NCI-H146 (cell line): Measurements from ENCODE around the gene DRC7.

Experiments
- DNase-seq: peaks from one replicate; lab custom pipeline; 2025; lab: John Stamatoyannopoulos, UW

The DRC7 gene

DNA sequence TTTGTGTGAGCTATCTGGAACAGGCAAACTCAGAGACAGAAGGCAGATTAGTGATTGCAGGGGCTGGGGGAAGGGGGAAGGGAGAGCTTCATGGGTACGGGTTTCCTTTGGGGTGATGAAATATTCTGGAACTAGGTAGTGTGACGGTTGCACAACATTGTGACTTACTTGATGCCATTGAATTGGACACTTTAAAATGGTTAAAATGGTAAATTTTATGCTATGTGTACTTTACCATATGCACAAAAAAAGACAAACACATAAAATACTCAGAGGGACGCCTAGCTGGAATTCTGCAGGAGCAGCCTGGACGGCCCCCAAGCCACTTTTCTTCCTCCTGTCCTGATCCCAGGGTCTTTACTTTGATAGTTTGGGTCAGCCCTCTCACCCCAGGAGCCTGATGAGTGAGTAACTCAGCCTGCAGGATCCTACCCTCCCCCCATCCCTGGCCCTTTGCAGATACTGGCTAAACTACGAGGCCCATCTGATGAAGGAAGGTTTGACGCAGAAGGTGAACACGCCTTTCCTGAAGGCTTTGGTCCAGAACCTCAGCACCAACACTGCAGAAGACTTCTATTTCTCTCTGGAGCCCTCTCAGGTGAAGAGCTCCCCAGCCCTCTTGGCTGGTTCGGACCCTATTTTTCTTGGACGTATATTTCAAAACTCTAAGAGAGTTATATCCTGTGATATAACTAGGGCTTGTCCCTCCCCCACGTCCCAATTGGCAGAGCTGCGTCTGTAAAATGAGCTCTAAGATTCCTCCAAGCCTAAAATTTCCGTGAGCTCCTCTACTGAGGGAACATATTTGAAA lies 18.7 kb upstream of the DRC7 start:
- DNase-seq, result no peak

GRCh38 chr16:57676553-57677085 lies 18.0 kb upstream of the DRC7 start:
- DNase-seq, result no peak

DNA sequence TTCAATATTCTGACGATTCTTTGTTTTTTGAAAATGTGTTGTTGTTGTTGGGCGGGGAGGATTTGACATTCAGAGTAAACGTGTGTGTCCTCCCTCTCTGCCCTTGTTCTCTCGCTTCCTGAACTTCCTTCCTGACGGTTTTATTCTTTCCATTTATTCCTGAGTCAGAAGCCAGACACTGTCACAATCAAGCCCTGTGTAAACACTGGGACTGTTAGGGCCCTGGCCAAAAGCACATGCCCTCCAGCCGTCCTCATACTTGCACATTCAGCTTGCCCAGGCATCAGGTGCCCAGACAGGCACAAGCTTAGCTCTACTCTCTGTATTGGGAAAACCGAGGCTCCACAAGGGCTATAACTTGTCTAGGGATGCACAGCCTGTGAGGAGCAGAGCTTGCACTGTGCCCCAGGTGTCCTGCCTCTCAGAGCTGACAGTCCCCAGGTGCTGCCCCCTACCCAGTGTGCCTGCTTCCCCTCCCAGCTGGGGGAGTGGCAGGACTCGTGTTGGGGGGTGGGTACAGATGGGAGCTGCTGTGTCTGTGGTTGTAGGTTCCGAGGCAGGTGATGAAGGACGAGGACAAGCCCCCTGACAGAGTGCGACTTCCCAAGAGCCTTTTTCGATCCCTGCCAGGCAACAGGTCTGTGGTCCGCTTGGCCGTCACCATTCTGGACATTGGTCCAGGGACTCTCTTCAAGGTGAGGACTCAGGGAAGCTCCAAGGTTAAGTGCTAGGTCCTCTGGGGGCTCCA lies 16.8 kb upstream of the DRC7 start:
- no peak for DNase-seq

DNA sequence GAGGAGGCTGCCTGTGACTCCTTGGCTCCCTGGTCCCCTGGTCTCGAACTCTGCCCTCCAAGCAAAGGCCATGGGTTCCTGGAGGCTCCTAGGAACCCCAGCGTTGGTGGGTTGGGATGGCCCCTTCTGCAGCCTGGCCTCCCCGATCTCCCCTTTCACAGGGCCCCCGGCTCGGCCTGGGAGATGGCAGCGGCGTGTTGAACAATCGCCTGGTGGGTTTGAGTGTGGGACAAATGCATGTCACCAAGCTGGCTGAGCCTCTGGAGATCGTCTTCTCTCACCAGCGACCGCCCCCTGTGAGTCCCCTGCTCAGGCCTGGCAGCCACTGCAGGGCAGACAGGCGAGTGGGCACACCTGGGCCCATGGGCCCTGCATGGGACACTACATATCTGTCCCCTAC lies 15.6 kb upstream of the DRC7 start:
- DNase-seq, result no peak

DNA sequence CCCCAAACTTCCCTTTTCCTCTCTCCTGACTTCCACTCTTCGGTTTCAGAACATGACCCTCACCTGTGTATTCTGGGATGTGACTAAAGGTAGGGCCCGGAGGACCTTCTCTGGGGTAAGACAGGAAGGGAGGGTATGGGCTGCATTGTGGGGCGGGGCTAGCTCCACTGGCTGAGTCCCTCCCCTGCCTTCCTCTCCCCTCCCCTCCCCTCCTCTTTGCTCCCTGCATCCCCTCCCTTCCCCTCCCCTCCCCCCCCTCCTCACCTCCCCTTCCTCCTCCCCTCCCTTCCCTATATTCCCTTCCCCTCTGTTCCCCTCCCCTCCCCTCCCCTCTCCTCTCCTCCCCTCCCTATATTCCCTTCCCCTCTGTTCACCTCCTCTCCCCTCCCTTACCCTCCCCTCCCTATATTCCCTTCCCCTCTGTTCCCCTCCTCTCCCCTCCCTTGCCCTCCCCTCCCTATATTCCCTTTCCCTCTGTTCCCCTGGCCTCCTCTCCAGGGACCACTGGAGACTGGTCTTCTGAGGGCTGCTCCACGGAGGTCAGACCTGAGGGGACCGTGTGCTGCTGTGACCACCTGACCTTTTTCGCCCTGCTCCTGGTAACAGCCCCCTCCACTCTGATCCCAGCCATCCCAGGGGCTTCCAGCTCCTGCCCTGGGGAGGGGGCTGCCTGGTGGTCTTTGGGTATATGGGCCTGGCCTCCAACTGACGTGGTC lies 14.7 kb upstream of the DRC7 start:
- no peak for DNase-seq

DNA sequence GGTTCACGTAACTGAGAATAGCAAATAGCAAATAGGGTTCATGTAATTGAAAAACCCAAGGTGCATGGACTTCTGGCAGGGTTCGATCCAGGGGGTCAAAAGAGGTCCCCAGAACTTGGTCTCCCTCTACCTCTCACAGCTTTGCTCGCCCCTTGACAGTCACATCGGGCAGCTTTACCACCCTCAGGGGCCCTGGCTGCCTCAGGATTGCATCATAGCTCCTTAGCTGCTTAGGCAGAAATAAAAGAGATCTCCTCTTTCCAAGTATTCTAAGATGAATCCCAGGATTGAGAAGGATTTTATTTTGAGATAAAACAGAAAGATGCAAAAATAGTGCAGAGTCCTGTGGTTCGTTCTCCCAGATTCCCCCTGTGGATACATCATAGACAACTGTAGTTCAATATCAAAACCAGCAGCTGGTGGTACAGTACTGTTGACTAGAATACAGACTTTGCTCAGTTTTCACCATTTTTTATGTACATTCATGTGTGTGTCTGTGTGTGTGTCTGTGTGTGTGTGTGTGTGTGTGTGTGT lies 13.7 kb upstream of the DRC7 start:
- no peak for DNase-seq

DNA sequence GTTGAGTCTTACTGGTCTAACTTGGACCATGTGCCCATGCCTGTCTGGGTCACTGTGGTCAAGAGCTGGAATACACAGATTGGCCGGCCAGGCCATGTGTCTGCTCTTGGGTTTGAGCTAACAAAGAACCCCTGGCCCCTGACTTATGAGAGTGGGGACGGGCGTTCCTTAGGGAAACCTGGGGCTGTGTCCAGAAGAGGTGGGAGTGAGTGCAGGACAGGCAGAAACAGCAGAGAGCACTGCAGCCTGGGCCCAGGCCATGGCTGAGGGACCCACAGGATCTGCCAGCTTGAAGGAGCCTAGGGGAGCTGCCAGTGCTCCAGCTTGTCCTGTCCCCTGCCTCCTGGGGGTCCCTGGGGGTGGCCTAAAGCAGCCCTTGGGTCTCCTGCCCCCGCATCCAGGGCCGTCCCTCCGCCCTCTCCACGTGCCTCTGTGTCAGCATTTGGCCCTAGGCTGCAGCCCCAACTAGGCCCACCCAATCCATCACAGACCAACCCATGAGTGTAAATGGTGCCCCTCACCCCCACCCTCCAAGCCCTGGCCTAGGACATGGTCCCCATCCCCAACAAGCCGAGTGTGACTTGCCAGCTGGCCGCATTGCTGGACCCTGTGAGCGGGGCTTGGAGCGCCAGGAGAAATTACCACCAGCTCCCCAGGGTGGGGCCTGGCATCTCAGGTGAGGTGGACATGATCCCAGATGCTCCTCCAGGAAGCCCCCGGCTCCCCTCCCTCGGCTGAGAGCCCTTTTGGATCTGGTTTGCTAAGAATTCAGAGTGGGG lies 12.5 kb upstream of the DRC7 start:
- no peak for DNase-seq

DNA sequence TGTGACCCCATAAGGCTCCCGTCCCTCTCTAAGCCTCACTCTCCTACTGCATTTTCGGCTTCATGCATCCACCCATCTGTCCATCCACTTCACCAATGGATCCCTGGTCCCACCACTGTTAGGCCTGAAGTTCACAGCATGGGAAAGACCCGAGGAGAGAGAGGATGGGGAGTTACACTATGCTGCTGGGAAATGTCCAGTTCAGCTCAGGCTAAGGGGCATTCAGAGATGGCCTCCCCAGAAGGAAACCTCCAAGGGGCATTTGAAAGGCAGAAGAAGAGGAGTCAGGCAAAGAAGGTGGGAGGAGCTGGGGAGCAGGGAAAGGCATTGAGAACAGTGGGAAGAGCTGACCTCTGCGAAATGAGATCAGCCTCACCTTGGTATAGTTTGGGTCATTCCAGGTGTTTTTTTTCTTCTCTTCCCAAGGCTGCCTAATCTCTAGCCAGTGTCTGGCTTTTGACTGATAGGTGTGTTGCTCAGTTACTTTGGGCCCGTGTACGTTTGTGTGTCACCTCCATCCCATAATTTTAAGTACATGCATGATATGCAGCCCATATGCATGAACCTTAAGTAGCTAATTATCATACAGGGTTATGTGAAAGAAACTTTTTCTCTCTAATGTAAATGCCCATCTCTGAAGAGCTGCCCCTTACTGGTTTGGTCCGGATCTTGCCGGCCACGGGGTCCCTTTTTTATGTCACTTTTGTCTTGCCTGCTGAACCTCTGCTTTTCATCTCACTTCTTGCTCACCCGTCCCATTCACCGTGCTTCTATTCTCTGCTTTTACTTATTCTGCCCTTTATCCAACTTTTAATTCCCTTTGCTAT lies 11.6 kb upstream of the DRC7 start:
- DNase-seq, result no peak

DNA sequence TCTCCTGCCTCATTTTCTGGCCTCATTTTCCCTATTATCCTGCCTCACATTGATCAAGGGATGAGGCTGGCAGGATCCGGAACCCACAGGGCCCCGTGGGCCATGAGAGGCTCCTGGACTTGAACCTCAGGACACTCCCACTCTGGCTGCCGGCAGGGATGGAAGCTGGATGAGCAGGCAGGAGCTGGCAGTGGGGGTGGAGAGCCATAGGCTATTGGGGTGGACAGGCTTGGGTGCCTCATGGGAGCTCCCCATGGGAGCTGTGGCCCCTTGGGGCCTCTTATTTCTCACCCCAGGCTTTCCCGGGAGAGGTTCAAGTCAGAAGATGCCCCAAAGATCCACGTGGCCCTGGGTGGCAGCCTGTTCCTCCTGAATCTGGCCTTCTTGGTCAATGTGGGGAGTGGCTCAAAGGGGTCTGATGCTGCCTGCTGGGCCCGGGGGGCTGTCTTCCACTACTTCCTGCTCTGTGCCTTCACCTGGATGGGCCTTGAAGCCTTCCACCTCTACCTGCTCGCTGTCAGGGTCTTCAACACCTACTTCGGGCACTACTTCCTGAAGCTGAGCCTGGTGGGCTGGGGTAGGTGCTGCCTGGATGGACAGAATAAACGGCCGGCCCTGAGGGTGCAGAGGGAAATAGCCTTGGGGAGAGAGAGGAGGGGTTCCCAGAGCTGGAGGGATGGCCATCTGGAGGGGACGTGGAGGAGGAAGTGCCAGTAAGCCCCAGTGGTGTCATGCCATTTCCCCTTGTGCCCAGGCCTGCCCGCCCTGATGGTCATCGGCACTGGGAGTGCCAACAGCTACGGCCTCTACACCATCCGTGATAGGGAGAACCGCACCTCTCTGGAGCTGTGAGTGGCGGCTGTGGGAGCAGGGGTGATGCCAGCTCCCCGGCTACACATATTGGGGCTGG lies 10.7 kb upstream of the DRC7 start:
- no peak for DNase-seq

GRCh38 chr16:57684626-57685358 lies 9.8 kb upstream of the DRC7 start:
- no peak for DNase-seq

GRCh38 chr16:57685633-57686032 lies 9.0 kb upstream of the DRC7 start:
- DNase-seq, result no peak

GRCh38 chr16:57686577-57686976 lies 8.0 kb upstream of the DRC7 start:
- no peak for DNase-seq

DNA sequence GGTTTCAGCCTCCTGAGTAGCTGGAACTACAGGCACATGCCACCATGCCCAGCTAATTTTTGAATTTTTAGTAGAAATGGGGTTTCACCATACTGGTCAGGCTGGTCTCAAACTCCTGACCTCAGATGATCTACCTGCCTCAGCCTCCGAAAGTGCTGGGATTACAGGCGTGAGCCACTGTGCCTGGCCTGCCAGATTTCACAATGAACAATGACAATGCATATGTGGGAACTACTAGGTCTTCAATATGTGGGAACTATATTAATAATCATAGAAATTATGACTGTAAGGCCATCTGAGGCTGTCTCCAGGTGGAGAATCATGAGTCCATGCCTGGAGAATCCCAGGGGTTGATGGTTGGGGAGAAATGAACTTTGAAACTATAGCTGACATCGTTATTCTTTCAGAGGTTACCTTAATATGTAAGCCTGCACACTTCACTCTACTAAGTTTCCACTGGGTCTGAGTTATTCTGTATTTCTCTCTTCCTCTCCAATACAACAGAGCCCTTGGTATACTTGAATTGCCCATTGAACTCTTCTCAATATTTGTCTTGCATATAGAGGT lies 7.2 kb upstream of the DRC7 start:
- DNase-seq, result no peak

DNA sequence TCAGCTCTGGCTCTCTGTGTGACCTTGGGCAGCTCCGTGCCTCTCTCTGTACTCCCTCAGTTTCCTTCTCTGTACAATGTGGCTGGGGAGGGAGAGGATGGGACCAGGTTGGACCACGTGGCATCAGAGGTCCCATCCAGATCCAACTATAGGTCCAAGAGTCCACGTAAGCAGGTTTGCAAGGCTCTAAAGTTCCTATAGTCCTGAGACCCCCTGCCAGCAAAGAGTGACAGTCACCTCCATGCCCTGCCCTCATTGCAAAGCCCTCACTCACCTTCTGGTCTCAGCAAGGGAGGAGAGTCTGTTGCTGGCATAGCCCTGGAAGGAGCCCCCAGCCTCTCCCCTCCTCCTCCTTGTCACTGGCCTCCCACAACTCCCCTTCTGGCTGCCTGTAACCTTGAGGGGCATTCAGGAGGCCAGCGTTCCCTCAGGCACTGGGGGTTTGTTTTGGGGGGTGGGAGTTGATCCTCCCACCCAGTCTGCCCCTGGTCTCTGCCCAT lies 6.1 kb upstream of the DRC7 start:
- DNase-seq, result no peak

DNA sequence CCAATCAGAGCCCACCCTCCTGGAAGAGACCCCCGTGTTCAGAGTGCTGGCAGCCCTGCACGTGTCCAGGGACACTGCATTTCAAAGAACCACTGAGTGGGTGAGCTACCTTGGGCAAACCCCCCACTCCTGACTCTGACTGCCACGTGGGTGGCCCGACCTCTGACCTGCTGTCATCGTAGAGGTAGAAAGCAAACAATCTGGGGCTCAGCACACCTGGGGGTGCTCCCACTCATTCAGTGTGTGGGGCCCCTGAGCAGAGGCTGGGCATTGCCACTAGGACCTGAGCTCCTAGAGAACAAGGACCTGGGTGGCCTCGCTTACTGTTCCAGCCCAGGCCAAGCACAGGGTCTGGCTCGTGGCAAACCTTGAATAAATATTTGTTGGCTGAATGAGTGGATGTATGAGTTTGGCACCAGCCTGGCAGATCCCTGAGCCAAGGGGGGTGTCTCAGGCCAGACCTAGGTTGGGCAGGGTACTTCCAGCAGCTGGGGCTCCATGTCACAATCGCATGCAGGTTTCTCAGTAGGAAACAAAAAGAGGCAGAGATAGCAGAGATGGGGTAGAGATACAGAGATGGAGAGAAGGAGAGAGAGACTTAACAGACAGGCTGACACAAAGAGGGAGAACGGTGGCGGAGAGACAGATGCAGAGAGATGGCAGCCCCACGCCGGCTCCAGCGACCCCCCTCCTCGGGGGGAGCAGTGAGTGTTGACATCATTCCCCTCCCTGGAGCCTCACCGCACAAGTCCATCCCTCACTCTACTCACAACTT lies 5.4 kb upstream of the DRC7 start:
- no peak for DNase-seq

DNA sequence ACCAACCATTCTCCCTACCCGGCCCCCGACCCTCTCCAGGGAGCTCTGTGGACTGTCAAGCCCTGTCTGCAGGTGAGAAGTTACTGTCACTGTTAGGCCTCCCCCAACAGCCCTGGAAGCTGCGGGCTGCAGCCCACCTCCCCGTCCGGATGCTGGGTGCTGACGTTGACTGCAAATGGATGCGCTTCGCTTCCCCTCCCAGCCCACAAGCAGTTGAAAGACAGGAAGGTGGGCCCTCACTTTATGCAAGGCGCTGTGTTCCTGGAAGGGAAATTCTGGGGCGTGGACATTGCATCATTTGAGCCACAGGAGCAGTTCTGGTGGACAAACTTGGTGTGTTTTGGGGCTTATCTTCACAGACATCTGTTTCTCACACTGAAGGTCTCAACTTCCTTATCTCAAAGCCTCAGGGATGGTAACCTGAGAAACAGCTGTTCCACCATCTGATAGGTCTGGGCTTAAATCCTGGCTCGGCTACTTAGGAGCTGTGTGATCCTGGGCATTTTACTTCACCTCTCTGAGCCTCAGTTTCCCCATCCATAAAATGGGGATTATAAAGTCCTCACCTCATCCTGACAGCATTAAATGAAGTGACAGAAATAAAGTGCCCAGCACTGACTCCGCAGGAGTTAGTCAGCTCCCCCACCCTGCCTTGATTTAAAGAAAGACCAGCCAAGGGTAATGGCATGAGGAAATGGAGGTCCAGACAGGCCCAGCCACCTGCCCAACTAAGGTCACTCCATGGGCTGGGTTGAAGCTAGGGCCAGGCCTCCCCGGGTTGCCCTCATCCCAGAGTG lies 4.6 kb upstream of the DRC7 start:
- no peak for DNase-seq
